HUES64 (cell line): Measurements from ENCODE around the gene PSMD2.

Experiments
- H3K27ac ChIP-seq: 2 replicates; pipeline ENCODE4 v1.7.0; 2013; ENCODE audit warnings: low read depth, low read length, inconsistent platforms
- H3K27me3 ChIP-seq: 2 replicates; pipeline ENCODE4 v1.6.1; 2013; ENCODE audit warnings: mild to moderate bottlenecking, low read length; ENCODE audit not compliant: insufficient read depth
- H3K36me3 ChIP-seq: 2 replicates; pipeline ENCODE4 v1.6.1; 2013; ENCODE audit warnings: mild to moderate bottlenecking, low read length; ENCODE audit not compliant: insufficient read depth
- H3K4me1 ChIP-seq: 2 replicates; pipeline ENCODE4 v1.6.1; 2013; ENCODE audit warnings: mild to moderate bottlenecking, low read length, moderate library complexity; ENCODE audit not compliant: insufficient read depth
- H3K4me3 ChIP-seq: 2 replicates; pipeline ENCODE4 v1.5.1; 2013; ENCODE audit warnings: mild to moderate bottlenecking, low read length, moderate library complexity
- H3K9ac ChIP-seq: 2 replicates; pipeline ENCODE4 v1.6.1; 2013; ENCODE audit warnings: mild to moderate bottlenecking, low read depth, low read length
- H3K9me3 ChIP-seq: 2 replicates; pipeline ENCODE4 v1.6.1; 2013; ENCODE audit warnings: low read depth, low read length; ENCODE audit not compliant: insufficient read depth
- WGBS: fragments of 150-250, 120-280 bp; methylation state at CpG from one replicate; pipeline ENCODE4 v1.1.7; 2013; ENCODE audit warnings: missing lambda C conversion rate; 5-methylcytosine and 5-hydroxymethylcytosine counted together

Gene PSMD2

GRCh38 chr3:184321666-184322065, 22.6 kb downstream of the PSMD2 start:
- H3K9ac ChIP-seq = no peak overlapping the region
- H3K36me3 ChIP-seq = peaks cover 97% of the 10 kb centered on the region
- H3K27me3 ChIP-seq = no peaks in the 10 kb centered on the region
- H3K27ac ChIP-seq = no peak overlapping the region
- H3K4me3 ChIP-seq = no peak overlapping the region
- no peaks in the 10 kb centered on the region for H3K9me3 ChIP-seq
- H3K4me1 ChIP-seq = peaks cover 3% of the 10 kb centered on the region; the same call in 1 of the 2 replicates
- 93% methylated on average over 3 of the region's 5 CpGs for WGBS

GRCh38 chr3:184322731-184323487, 23.9 kb downstream of the PSMD2 start:
- no peaks in the 10 kb centered on the region for H3K9me3 ChIP-seq
- WGBS = 96% methylated on average over 20 of the region's 20 CpGs
- H3K4me3 ChIP-seq = no peak overlapping the region
- peaks cover 97% of the 10 kb centered on the region for H3K36me3 ChIP-seq
- no peaks in the 10 kb centered on the region for H3K4me1 ChIP-seq
- H3K27me3 ChIP-seq = no peaks in the 10 kb centered on the region
- no peak overlapping the region for H3K27ac ChIP-seq
- H3K9ac ChIP-seq = no peak overlapping the region

GRCh38 chr3:184323696-184324095, 24.7 kb downstream of the PSMD2 start:
- no peak overlapping the region for H3K27ac ChIP-seq
- no peak overlapping the region for H3K4me3 ChIP-seq
- no peaks in the 10 kb centered on the region for H3K27me3 ChIP-seq
- WGBS = 96% methylated on average over 8 of the region's 8 CpGs
- H3K4me1 ChIP-seq = no peaks in the 10 kb centered on the region
- no peak overlapping the region for H3K9ac ChIP-seq
- no peaks in the 10 kb centered on the region for H3K9me3 ChIP-seq
- peaks cover 99% of the 10 kb centered on the region for H3K36me3 ChIP-seq

GRCh38 chr3:184325269-184325668, 26.2 kb downstream of the PSMD2 start:
- peaks cover 100% of the 10 kb centered on the region for H3K36me3 ChIP-seq
- no peak overlapping the region for H3K9ac ChIP-seq
- H3K27ac ChIP-seq = no peak overlapping the region
- H3K4me3 ChIP-seq = no peak overlapping the region
- H3K4me1 ChIP-seq = no peaks in the 10 kb centered on the region
- H3K27me3 ChIP-seq = no peaks in the 10 kb centered on the region
- WGBS = 94% methylated on average over 13 of the region's 13 CpGs
- no peaks in the 10 kb centered on the region for H3K9me3 ChIP-seq

GRCh38 chr3:184325715-184326369, 26.8 kb downstream of the PSMD2 start:
- Histone ChIP-seq H3K4me1 (no peaks in the 10 kb centered on the region), H3K36me3 (peaks cover 98% of the 10 kb centered on the region), H3K27me3 (no peaks in the 10 kb centered on the region), H3K9ac (no peak overlapping the region), H3K27ac (no peak overlapping the region), H3K4me3 (no peak overlapping the region), H3K9me3 (no peaks in the 10 kb centered on the region)
- 99% methylated on average over 5 of the region's 6 CpGs for WGBS

- no peaks in the 10 kb centered on the region for H3K9me3 ChIP-seq
- H3K4me3 ChIP-seq = no peak overlapping the region
- WGBS = 97% methylated on average over 21 of the region's 21 CpGs
- peaks cover 98% of the 10 kb centered on the region for H3K36me3 ChIP-seq
- H3K27me3 ChIP-seq = no peaks in the 10 kb centered on the region
- no peaks in the 10 kb centered on the region for H3K4me1 ChIP-seq
- H3K9ac ChIP-seq = no peak overlapping the region
- H3K27ac ChIP-seq = no peak overlapping the region
Measured at GRCh38 chr3:184327171-184327570, 28.1 kb downstream of the PSMD2 start.

GRCh38 chr3:184328516-184328915, 29.5 kb downstream of the PSMD2 start:
- H3K36me3 ChIP-seq = peaks cover 98% of the 10 kb centered on the region
- no peak overlapping the region for H3K27ac ChIP-seq
- no peaks in the 10 kb centered on the region for H3K9me3 ChIP-seq
- no peak overlapping the region for H3K9ac ChIP-seq
- 64% methylated on average over 3 of the region's 3 CpGs for WGBS
- no peak overlapping the region for H3K4me3 ChIP-seq
- no peaks in the 10 kb centered on the region for H3K4me1 ChIP-seq
- no peaks in the 10 kb centered on the region for H3K27me3 ChIP-seq

- no peaks in the 10 kb centered on the region for H3K27me3 ChIP-seq
- H3K4me3 ChIP-seq = no peak overlapping the region
- H3K36me3 ChIP-seq = peaks cover 74% of the 10 kb centered on the region
- no peaks in the 10 kb centered on the region for H3K9me3 ChIP-seq
- no peak overlapping the region for H3K27ac ChIP-seq
- WGBS = 93% methylated on average over 10 of the region's 10 CpGs
- no peak overlapping the region for H3K9ac ChIP-seq
- H3K4me1 ChIP-seq = 0 out of 2 replicates have a peak, but pooled peaks cover 2% of the 10 kb centered on the region
Measured at GRCh38 chr3:184332370-184333090, 33.5 kb downstream of the PSMD2 start.

- no peak overlapping the region for H3K27ac ChIP-seq
- no peaks in the 10 kb centered on the region for H3K9me3 ChIP-seq
- H3K4me3 ChIP-seq = no peak overlapping the region
- 92% methylated on average over 6 of the region's 6 CpGs for WGBS
- no peaks in the 10 kb centered on the region for H3K27me3 ChIP-seq
- no peak overlapping the region for H3K9ac ChIP-seq
- 0 out of 2 replicates have a peak, but pooled peaks cover 8% of the 10 kb centered on the region for H3K4me1 ChIP-seq
- H3K36me3 ChIP-seq = peaks cover 67% of the 10 kb centered on the region
Measured at GRCh38 chr3:184333190-184333589, 34.1 kb downstream of the PSMD2 start.

- WGBS = 88% methylated on average over 3 of the region's 3 CpGs
- H3K9me3 ChIP-seq = no peaks in the 10 kb centered on the region
- H3K9ac ChIP-seq = no peak overlapping the region
- H3K4me1 ChIP-seq = 0 out of 2 replicates have a peak, but pooled peaks cover 11% of the 10 kb centered on the region
- peaks cover 62% of the 10 kb centered on the region for H3K36me3 ChIP-seq
- no peaks in the 10 kb centered on the region for H3K27me3 ChIP-seq
- no peak overlapping the region for H3K4me3 ChIP-seq
- H3K27ac ChIP-seq = no peak overlapping the region
Measured at GRCh38 chr3:184333700-184334099, 34.7 kb downstream of the PSMD2 start.
